H1 (cell line): Measurements from ENCODE around the gene RUFY3. TPM values are rescaled to one million over a fixed set of nuclear protein-coding genes. Genes with fewer than 3 reads are reported as not detected.
"Not testable (repeated sequence)": the region's sequence is repeated elsewhere in the genome, so short reads cannot be mapped to it uniquely, and the experiment has no call there.

Experiments used
- CTCF ChIA-PET: fragments of 300-600 bp; sonication (Branson Sonifier 250); formaldehyde crosslinking; loops from one replicate; lab custom pipeline; 2021; ENCODE audit not compliant: partially characterized antibody; lab: Charles Lee
- POLR2A ChIA-PET: fragments of 300-600 bp; sonication (Branson Sonifier 250); formaldehyde crosslinking; loops from one replicate; lab custom pipeline; 2021; ENCODE audit warnings: inconsistent platforms; ENCODE audit not compliant: partially characterized antibody; lab: Charles Lee
- DNase-seq, 2 experiments: peaks; one replicate each; pipeline versions ENCODE4 v3.0.0 to v3.0.0-alpha.2; 2010 to 2022; ENCODE audit warnings: low spot score in 2 of 2, low read depth in 1 of 2, mixed read lengths in 1 of 2
- FAIRE-seq: peaks from 2 replicates; lab custom pipeline; 2011; peaks lifted over from hg19 to GRCh38; lab: Jason Lieb, UNC
- H2AFZ ChIP-seq: 2 replicates; pipeline ENCODE4 v1.8.1; 2012; ENCODE audit warnings: low read length, inconsistent platforms
- H2AK5ac ChIP-seq: 2 replicates; pipeline ENCODE4 v1.6.1; 2013; ENCODE audit warnings: low read depth, low read length
- H2BK120ac ChIP-seq: replicated peaks from 2 replicates; pipeline ENCODE3; 2013; ENCODE audit warnings: low read depth, low read length, inconsistent platforms
- H2BK12ac ChIP-seq: 2 replicates; pipeline ENCODE4 v1.6.1; 2013; ENCODE audit warnings: low read depth, low read length
- H2BK15ac ChIP-seq: 2 replicates; pipeline ENCODE4 v1.6.1; 2013; ENCODE audit warnings: low read length
- H2BK20ac ChIP-seq: 2 replicates; pipeline ENCODE4 v1.6.1; 2013; ENCODE audit warnings: low read length
- H2BK5ac ChIP-seq: 2 replicates; pipeline ENCODE4 v1.6.1; 2013; ENCODE audit warnings: low read depth, low read length
- H3K14ac ChIP-seq: 2 replicates; pipeline ENCODE4 v1.6.1; 2013; ENCODE audit warnings: inconsistent platforms; ENCODE audit not compliant: insufficient read length
- H3K18ac ChIP-seq: 2 replicates; pipeline ENCODE4 v1.6.1; 2013; ENCODE audit warnings: low read length; ENCODE audit errors: extremely low read depth
- H3K23ac ChIP-seq: 2 replicates; pipeline ENCODE4 v1.6.1; 2013; ENCODE audit warnings: inconsistent platforms; ENCODE audit not compliant: insufficient read length
- H3K23me2 ChIP-seq: 2 replicates; pipeline ENCODE4 v1.6.1; 2013; ENCODE audit warnings: low read depth, low read length
- H3K27ac ChIP-seq: 2 replicates; pipeline ENCODE4 v1.6.1; 2011; ENCODE audit warnings: low read depth, low read length, inconsistent platforms
- H3K27me3 ChIP-seq, 4 experiments: replicated peaks in 1 of 4; 1 replicate in 1 of 4; 2 replicates in 3 of 4; pipeline versions ENCODE4 v1.6.1 to v1.8.1; 2011 to 2013; ENCODE audit warnings: low read length in 3 of 4, mild to moderate bottlenecking in 3 of 4, inconsistent platforms in 2 of 4, mixed read lengths in 2 of 4, moderate library complexity in 1 of 4; ENCODE audit not compliant: control insufficient read depth in 3 of 4, insufficient read depth in 3 of 4; ENCODE audit errors: extremely low read depth in 1 of 4
- H3K36me3 ChIP-seq, 4 experiments: 2 replicates each; pipeline versions ENCODE4 v1.6.1 to v1.8.1; 2011 to 2013; ENCODE audit warnings: mild to moderate bottlenecking in 4 of 4, low read length in 3 of 4, moderate library complexity in 2 of 4, control low read depth in 1 of 4, inconsistent platforms in 1 of 4; ENCODE audit not compliant: insufficient read depth in 4 of 4, control insufficient read depth in 2 of 4
- H3K4ac ChIP-seq: replicated peaks from 2 replicates; pipeline ENCODE3; 2013; ENCODE audit warnings: low read length, low read depth, mixed read lengths, inconsistent platforms; ENCODE audit not compliant: insufficient read length
- H3K4me1 ChIP-seq, 4 experiments: replicated peaks in 1 of 4; 1 replicate in 1 of 4; 2 replicates in 3 of 4; pipeline versions ENCODE4 v1.6.1 to v1.8.1; 2011 to 2013; ENCODE audit warnings: low read length in 3 of 4, inconsistent platforms in 2 of 4, mixed read lengths in 1 of 4; ENCODE audit not compliant: insufficient read depth in 4 of 4, control insufficient read depth in 3 of 4
- H3K4me2 ChIP-seq, 2 experiments: 2 replicates each; pipeline versions ENCODE4 v1.6.1 to v1.8.1; 2011 to 2013; ENCODE audit warnings: low read depth in 2 of 2, low read length in 2 of 2, control low read depth in 1 of 2, inconsistent platforms in 1 of 2, mild to moderate bottlenecking in 1 of 2; ENCODE audit not compliant: insufficient read depth in 1 of 2
- H3K4me3 ChIP-seq, 4 experiments: fragments of 200-600, 300-600 bp in 1 of 4; sonication (generic), shearing (Covaris generic), sonication (Bioruptor Twin) in 1 of 4; 2 replicates each; pipeline versions ENCODE4 v1.5.1 to v1.8.1; 2011 to 2016; ENCODE audit warnings: low read length in 4 of 4, low read depth in 3 of 4, control low read depth in 2 of 4, inconsistent platforms in 2 of 4, mild to moderate bottlenecking in 2 of 4, mixed read lengths in 1 of 4, moderate library complexity in 1 of 4; ENCODE audit not compliant: insufficient read depth in 2 of 4; ENCODE audit errors: extremely low read depth in 1 of 4
- H3K56ac ChIP-seq: replicated peaks from 2 replicates; pipeline ENCODE3; 2013; ENCODE audit warnings: low read depth, mild to moderate bottlenecking, mixed read lengths, low read length, inconsistent platforms; ENCODE audit not compliant: insufficient read length
- H3K79me1 ChIP-seq: 2 replicates; pipeline ENCODE4 v1.6.1; 2013; ENCODE audit warnings: low read depth, low read length, control low read depth
- H3K79me2 ChIP-seq, 2 experiments: 2 replicates each; pipeline versions ENCODE4 v1.6.1 to v1.8.1; 2012 to 2013; ENCODE audit warnings: low read length in 2 of 2, mild to moderate bottlenecking in 2 of 2, inconsistent platforms in 1 of 2; ENCODE audit not compliant: insufficient read depth in 2 of 2, control insufficient read depth in 1 of 2
- H3K9ac ChIP-seq, 4 experiments: replicated peaks in 1 of 4; 1 replicate in 1 of 4; 2 replicates in 3 of 4; pipeline versions ENCODE4 v1.6.1 to v1.8.1; 2011 to 2013; ENCODE audit warnings: low read depth in 3 of 4, low read length in 3 of 4, control low read depth in 2 of 4, mild to moderate bottlenecking in 2 of 4, moderate library complexity in 2 of 4, inconsistent platforms in 1 of 4; ENCODE audit errors: extremely low read depth in 1 of 4
- H3K9me3 ChIP-seq, 2 experiments: 2 replicates each; pipeline versions ENCODE4 v1.6.1 to v1.8.1; 2012 to 2013; ENCODE audit warnings: mild to moderate bottlenecking in 2 of 2, moderate library complexity in 2 of 2, control low read depth in 1 of 2, inconsistent platforms in 1 of 2, low read depth in 1 of 2, low read length in 1 of 2, mixed read lengths in 1 of 2; ENCODE audit not compliant: insufficient read depth in 2 of 2
- H4K20me1 ChIP-seq, 2 experiments: replicated peaks in 1 of 2; 2 replicates each; pipeline versions ENCODE3 to v1.8.1; 2011 to 2013; ENCODE audit warnings: inconsistent platforms in 2 of 2, low read length in 2 of 2, mild to moderate bottlenecking in 1 of 2; ENCODE audit not compliant: insufficient read depth in 2 of 2, control insufficient read depth in 1 of 2
- H4K5ac ChIP-seq: 2 replicates; pipeline ENCODE4 v1.6.1; 2013; ENCODE audit warnings: low read length, low read depth, mixed read lengths, inconsistent platforms; ENCODE audit not compliant: insufficient read length
- H4K8ac ChIP-seq: 2 replicates; pipeline ENCODE4 v1.8.0; 2013; ENCODE audit warnings: mild to moderate bottlenecking, moderate library complexity, low read length, inconsistent platforms; ENCODE audit not compliant: insufficient read depth; ENCODE audit errors: extremely low read depth
- H4K91ac ChIP-seq: replicated peaks from 2 replicates; pipeline ENCODE3; 2013; ENCODE audit warnings: low read length, mixed read lengths, inconsistent platforms; ENCODE audit not compliant: insufficient read length
- EZH2 ChIP-seq: fragments of 200-600 bp; sonication (generic); IDR thresholded peaks from 2 replicates; pipeline ENCODE4 v1.7.1; 2012; ENCODE audit warnings: low read depth, mild to moderate bottlenecking, moderate library complexity, low read length, inconsistent platforms; ENCODE audit not compliant: severe bottlenecking
- MAFK ChIP-seq: IDR thresholded peaks from 2 replicates; pipeline ENCODE4 v1.6.1; 2012; ENCODE audit warnings: low read depth, mild to moderate bottlenecking, improper control_type of control experiment, low read length
- SP2 ChIP-seq: IDR thresholded peaks from 2 replicates; pipeline ENCODE4 v1.6.1; 2012; ENCODE audit warnings: mild to moderate bottlenecking, low read length, inconsistent platforms
- WGBS, 2 experiments: shearing (Covaris generic) in 1 of 2; methylation state at CpG; one replicate each; pipeline versions ENCODE4 v1.1.6 to v1.1.7; 2013 to 2015; ENCODE audit warnings: low lambda C conversion rate in 2 of 2, mixed read lengths in 2 of 2, inconsistent platforms in 1 of 2, low coverage in 1 of 2, missing lambda C conversion rate in 1 of 2; ENCODE audit not compliant: insufficient replicate concordance in 2 of 2, insufficient coverage in 1 of 2, insufficient read length in 1 of 2; ENCODE audit errors: extremely low coverage in 1 of 2, missing lambda C conversion rate in 1 of 2; 5-methylcytosine and 5-hydroxymethylcytosine counted together
- polyA plus RNA-seq, 7 experiments: library from polyadenylated mRNA; depleted of rRNA in 3 of 7; stranded (reverse) in 5 of 7; unstranded in 2 of 7; fragments of >200 nt in 5 of 7; fragments of 200-250 nt in 2 of 7; gene quantifications; 1 replicate in 5 of 7; 2 replicates in 1 of 7; 4 replicates in 1 of 7; pipeline versions ENCODE4 v1.2.1 to v1.2.3, GENCODE V29; 2011 to 2013; ENCODE audit warnings: missing spikeins in 2 of 7, mixed read lengths in 2 of 7
- total RNA-seq: library from RNA; stranded (reverse); fragmentation: NEBNext Ultra II Directional; extraction: Animal tissue kit (Norgen Biotek cat#: 25700); gene quantifications from 2 replicates; pipeline ENCODE4 v1.2.1, GENCODE V29; 2021
- TF ChIP-seq, protein P1 (sequence below), 3 experiments: IDR thresholded peaks; 1 replicate in 2 of 3; 2 replicates in 1 of 3; pipeline versions ENCODE4 v1.5.1 to v1.6.1; 2011; ENCODE audit warnings: low read length in 3 of 3, mild to moderate bottlenecking in 3 of 3, inconsistent platforms in 2 of 3, low read depth in 1 of 3, moderate library complexity in 1 of 3; ENCODE audit not compliant: insufficient read depth in 1 of 3; ENCODE audit errors: control extremely low read depth in 1 of 3

Gene RUFY3
- total and polyA plus RNA-seq, 2 of the 8 experiments (the other 6 are each of a cell fraction or from before 2014, with no cell fraction given): 7.8 to 33.1 TPM

DNA sequence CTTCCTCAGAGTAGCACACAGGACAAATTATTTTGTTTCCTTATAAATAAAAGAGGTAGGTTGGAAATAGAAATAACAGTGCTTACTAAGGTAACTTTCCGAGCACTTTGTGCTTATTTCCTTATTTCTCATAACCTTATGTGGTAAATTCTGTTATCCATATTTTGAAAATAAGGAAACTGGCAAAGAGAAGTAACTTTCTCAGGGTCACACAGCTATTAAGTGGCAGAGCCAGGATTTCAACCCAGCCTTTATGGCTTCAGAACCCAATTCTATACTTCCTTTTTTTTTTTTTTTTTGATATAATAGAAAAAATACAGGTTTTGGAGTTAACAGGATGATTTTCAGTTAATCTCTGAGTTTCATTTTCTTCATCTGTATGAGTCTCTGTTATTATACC lies 30.1 kb upstream of the RUFY3 start (continued):
- TF ChIP-seq, protein P1, sequence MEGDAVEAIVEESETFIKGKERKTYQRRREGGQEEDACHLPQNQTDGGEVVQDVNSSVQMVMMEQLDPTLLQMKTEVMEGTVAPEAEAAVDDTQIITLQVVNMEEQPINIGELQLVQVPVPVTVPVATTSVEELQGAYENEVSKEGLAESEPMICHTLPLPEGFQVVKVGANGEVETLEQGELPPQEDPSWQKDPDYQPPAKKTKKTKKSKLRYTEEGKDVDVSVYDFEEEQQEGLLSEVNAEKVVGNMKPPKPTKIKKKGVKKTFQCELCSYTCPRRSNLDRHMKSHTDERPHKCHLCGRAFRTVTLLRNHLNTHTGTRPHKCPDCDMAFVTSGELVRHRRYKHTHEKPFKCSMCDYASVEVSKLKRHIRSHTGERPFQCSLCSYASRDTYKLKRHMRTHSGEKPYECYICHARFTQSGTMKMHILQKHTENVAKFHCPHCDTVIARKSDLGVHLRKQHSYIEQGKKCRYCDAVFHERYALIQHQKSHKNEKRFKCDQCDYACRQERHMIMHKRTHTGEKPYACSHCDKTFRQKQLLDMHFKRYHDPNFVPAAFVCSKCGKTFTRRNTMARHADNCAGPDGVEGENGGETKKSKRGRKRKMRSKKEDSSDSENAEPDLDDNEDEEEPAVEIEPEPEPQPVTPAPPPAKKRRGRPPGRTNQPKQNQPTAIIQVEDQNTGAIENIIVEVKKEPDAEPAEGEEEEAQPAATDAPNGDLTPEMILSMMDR (IDR thresholded peaks at IDR 0.05; ENCODE audit: control extremely low read depth in 1 of 3, insufficient read depth in 1 of 3, low read depth in 1 of 3, low read length in 3 of 3): no peak
- TF ChIP-seq MAFK: no peak
- TF ChIP-seq SP2: no peak
- no peak for TF ChIP-seq EZH2

DNA sequence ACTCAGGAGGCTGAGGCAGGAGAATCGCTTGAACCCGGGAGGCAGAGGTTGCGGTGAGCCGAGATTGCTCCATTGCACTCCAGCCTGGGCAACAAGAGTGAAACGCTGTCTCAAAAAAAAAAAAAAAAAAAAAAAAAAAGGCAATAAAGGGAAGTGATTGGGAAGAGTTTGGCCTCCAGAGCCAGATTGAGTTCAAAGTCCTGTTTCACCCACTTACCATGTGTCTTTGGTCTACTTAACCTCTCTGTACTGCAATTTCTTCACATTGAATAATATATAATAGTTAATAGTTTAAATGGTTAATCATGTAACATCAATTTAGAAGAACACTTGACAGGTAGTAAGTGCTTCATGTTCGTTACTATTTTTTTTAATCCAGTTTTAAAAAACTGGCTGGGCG lies 27.1 kb upstream of the RUFY3 start:
- not testable (repeated sequence) for H4K91ac ChIP-seq, H2BK15ac ChIP-seq, H3K56ac ChIP-seq, H4K20me1 ChIP-seq, H3K23me2 ChIP-seq, H3K4me1 ChIP-seq, H3K4me3 ChIP-seq, H3K9ac ChIP-seq, H2BK5ac ChIP-seq, H3K14ac ChIP-seq, H3K79me1 ChIP-seq, H3K4me2 ChIP-seq, H3K18ac ChIP-seq, H2AK5ac ChIP-seq, H3K27ac ChIP-seq, H3K23ac ChIP-seq, H4K5ac ChIP-seq, H2AFZ ChIP-seq, H3K27me3 ChIP-seq, H4K8ac ChIP-seq, H2BK12ac ChIP-seq, H2BK20ac ChIP-seq, FAIRE-seq, H3K4ac ChIP-seq, DNase-seq, H3K9me3 ChIP-seq, H2BK120ac ChIP-seq
- CTCF ChIA-PET: interaction anchor here (0.7 kb wide), 1 partner anchor 236 kb away, joined by 3 read pairs; no protein-coding TSS in a partner anchor
- POLR2A ChIA-PET: interaction anchor here (0.6 to 7.7 kb wide), 2 partner anchors 10 to 1582 kb away, joined by 3 to 86 read pairs; no protein-coding TSS in a partner anchor
- peaks cover 0 to 15% (median 0%) of the 10 kb centered on the region in 4 experiments; a peak in 1 of 8 replicates for H3K36me3 ChIP-seq
- H3K79me2 ChIP-seq: peaks cover 0 to 20% of the 10 kb centered on the region in 2 experiments; a peak in 3 of 4 replicates
- WGBS, 2 experiments: 94% methylated on average over 6 of the region's 7 CpGs; no CpG with 5 or more reads in 1 of the 2 experiments
